ENCODE measurements around the gene LRRC19.
A peak's percentile ranks its signal among the peaks of the same experiment; 100 is the strongest.

Gene LRRC19

DNA sequence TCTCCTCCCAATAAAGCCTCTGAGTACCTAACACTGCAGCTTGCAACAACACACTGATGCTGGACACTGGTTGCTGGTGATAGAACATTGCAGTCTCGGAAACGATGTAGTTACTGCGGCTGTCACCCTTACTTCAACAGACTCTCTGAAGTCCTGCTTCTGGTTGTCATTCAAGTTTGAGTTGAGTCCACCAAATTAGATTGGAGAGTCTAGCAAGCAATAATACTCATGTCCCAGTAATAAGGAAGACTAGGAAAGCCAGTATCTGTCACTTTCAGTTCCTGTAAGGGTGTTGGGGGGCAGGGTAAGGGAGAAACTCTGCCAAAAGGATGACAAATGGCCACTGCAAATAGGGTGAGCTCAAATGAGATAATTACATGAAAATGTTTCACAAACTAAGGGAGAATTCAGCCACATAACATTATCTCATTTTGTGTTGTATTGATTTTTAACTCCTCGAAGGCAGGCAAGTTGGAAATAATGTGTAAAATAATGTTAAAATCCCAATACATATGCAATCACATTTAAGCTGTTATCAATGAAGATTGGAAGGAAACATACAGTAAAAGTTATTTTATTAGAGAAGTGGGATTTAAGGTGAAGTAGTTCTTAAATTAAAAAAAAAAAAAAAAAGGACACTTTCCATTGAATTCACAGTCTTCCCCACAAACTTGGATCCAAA is 50.1 kb downstream of the LRRC19 start:
- DNase-seq = peak in 1 of 6 experiments; percentile 36

DNA sequence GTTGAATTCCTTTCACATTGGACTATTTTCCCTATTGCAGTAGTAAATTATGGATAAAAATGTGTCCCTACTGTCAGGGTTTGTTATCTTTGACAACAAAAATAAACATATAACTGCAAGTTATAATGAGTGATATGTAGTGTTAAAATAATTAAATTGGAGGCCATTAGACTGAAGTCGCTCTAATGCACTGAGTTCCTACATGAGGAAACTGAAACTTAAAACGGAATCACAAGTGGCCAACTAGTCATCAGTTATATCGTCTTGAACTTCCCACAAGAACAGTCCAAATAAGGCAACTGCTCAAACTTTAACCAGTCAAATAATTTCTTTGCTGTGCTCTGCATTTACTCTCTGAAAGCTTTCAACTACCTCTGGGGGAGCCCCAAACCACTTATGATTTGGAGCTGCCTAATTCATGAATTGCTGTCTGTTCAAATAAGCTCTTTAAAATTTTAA is 51.4 kb downstream of the LRRC19 start:
- no peak for DNase-seq

DNA sequence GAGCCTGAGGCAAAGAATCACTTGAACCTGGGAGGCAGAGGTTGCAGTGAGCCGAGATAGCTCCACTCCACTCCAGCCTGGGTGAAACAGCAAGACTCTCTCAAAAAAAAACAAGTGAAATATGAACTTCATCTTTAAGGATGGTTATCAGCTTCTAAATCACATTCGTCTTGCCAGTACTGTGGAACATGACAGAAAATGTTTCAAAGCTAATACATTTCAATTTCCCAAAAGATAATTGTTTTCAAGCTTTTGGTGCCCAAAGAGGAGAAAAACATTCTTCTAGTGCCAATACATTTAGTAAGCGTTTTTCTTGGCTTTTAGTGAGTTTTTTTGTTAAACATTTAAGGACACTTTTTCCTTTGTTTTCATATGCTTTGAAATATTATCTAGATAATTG is 53.7 kb downstream of the LRRC19 start:
- DNase-seq = no peak

DNA sequence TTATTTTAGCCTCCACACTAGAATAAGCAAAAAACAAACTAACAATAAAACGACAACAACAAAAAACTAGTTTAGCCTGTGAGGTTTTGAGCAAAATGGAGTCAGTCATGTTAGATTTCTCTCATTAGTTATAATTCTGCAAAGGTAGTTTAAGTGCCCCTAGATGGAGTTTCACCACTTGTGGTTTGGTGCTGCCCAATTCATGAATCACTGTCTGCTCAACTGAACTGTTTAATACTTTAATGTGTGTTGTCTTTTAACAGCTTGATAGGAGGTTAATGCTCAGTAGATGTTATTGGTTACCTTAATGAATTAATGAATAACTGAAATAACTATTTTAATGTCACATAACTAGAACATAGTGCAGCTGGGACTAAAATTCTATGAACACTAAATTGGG is 55.0 kb downstream of the LRRC19 start:
- DNase-seq = no peak

DNA sequence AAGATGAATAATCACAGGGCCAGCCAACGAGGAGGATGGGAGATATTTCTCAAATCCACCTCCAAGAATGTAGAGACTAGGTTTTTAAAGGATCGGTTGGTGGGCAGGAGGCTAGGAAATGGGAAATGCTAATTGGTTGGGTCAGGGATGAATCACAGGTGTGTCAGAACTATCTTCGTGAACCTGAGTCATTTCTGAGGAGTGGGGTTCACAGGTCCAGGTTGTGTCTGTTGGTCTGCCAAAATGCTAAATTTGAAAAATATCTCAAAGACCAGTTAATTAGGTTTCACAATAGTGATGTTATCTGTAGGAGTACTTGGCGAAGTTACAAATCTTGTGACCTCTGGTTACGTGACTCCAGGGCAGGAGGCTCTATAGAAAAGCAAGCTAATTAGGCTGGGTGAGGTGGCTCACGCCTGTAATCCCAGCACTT is 55.8 kb downstream of the LRRC19 start:
- DNase-seq = no peak

DNA sequence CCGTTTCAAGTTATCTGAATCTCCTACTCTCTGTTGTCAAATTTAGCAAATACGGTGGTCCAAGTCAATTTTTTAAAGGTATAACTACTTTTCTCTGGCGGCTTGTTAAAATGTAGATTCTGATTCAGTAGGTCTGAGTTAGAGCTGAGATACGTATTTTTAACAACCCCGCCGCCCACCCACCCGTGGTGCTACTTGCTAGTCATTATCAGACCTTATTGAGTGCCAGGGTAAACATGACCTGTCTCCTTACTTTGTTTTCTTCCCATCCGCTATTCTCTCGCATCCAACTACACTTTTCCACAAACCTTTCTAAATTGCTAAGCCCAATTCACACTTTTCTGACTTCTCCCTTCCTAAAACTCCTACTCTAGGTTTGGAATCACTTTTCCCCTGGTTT is 57.7 kb downstream of the LRRC19 start:
- no peak for DNase-seq

DNA sequence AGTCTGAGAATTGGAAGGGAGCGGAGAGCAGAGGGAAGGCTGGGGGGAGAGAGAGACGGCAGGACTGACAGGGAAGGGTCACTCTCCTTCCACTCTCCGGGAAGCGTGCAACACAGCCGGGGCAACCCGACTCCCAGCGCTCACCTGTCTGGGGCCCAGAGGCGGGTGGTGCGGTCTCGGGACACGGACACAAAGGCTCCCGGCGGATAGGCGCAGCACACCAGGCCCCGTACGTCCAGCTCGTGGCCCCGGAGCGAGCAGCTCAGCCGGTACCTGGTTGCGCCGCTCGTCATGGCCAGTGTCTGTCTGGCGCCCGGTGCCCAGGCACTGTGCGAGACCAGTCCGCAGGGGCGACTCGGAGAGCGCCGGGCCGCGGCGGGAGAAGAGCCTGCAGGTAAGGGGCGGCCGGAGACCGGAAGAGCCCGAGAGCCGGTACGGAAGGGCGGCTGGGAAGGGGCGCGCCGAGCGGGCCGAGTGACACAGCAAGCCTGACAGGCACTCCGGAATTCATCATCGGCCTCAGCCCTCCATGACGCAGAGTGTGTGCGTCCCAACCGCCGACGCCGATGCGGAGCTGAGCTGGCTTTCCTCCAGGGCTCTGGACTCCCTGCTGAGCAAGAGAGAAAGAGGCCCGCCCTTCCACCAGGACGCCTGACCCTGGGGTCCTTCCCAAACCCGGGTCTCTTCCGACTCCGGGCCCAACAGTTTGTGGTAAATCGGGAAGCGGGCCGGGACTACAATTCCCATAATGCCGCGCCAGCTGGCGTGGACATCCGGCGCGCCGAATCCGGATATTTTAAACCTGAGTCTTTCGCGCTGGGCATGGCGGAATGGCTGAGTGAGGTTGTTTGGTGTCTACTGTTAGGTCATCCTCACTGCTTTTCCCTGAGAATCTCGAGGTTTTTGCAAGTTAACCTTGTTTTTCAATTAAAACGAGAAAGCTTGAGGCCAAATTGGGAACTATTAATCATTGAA is 58.4 kb downstream of the LRRC19 start, which contains the start of gene PLAA:
TSS of gene PLAA (minus strand) at position 490 of the 975 bp plus-strand sequence. CDS start at position 293, 197 bp downstream.
- peak; percentile 76 to 98 (median 86) for DNase-seq

DNA sequence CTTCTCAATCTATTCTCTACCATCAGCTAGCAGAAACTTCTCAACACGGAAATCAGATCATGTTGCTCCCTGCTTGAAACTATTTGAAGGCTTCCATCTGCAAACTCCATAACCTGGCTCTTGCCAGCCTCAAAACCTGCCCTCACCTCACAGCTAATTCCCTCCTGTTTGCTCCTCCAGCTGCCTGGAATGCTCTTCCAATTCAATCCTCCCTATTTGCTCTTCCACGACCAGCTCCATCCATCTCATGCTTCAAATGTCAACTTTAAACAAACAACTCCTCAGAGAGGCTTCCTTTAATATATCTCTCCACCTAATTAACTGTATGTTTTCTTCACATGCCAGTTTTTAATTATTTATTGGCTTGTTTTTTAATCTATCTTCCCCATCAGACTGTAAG is 59.9 kb downstream of the LRRC19 start:
- DNase-seq = no peak
